GM12878 (cell line): ENCODE data around the gene MOCS1. TPM values are rescaled to one million over a fixed set of nuclear protein-coding genes. Genes with fewer than 3 reads are reported as not detected.

ENCODE experiments used
- ATAC-seq: fragments of 200-7000 bp; cut with Tn5 transposase; 3 replicates; pipeline ENCODE4 v1.9.1; 2020; ENCODE audit warnings: mild to moderate bottlenecking, moderate library complexity
- BruUV-seq: library from RNA; stranded (reverse); fragments of 400-500 nt; replicated peaks from 2 replicates; lab custom pipeline; 2021; lab: Mats Ljungman, UMichigan
- CTCF ChIA-PET: fragments of 300-600 bp; sonication (Branson Sonifier 250); formaldehyde crosslinking; extraction: SDS; loops from one replicate; lab custom pipeline; 2021; ENCODE audit warnings: inconsistent platforms; lab: Yijun Ruan, JAX
- POLR2A ChIA-PET: fragments of 350-600 bp; formaldehyde crosslinking; extraction: SDS; loops from one replicate; lab custom pipeline; 2021; ENCODE audit warnings: inconsistent platforms; lab: Charles Lee
- RAD21 ChIA-PET: fragments of 300-600 bp; sonication (Branson Sonifier 250); formaldehyde crosslinking; loops from one replicate; lab custom pipeline; 2023; ENCODE audit warnings: antibody characterized with exemption; ENCODE audit not compliant: unreplicated experiment; lab: Charles Lee
- SMC1A ChIA-PET: fragments of 300-600 bp; sonication (Branson Sonifier 250); formaldehyde crosslinking; loops from one replicate; lab custom pipeline; 2023; ENCODE audit not compliant: unreplicated experiment, uncharacterized antibody; lab: Charles Lee
- DNase-seq: peaks from one replicate; pipeline ENCODE4 v3.0.0-alpha.2; 2011; ENCODE audit warnings: low read depth, low spot score
- FAIRE-seq: peaks from 3 replicates; lab custom pipeline; 2011; peaks lifted over from hg19 to GRCh38; lab: Jason Lieb, UNC
- H2AFZ ChIP-seq: 2 replicates; pipeline ENCODE4 v1.6.0; 2011; ENCODE audit warnings: low read depth, low read length, control low read depth; ENCODE audit not compliant: control insufficient read depth
- H3K27ac ChIP-seq: 2 replicates; pipeline ENCODE4 v1.5.1; 2011; ENCODE audit warnings: control low read depth; ENCODE audit not compliant: control insufficient read depth, insufficient read depth
- H3K27me3 ChIP-seq, 2 experiments: replicated peaks in 1 of 2; 2 replicates each; pipeline versions ENCODE4 v1.6.0 to v1.6.1; 2011; ENCODE audit warnings: low read length in 1 of 2; ENCODE audit not compliant: control insufficient read depth in 2 of 2, insufficient read depth in 2 of 2
- H3K36me3 ChIP-seq, 2 experiments: 2 replicates each; pipeline ENCODE4 v1.5.1; 2011; ENCODE audit warnings: low read length in 1 of 2; ENCODE audit not compliant: control insufficient read depth in 2 of 2, insufficient read depth in 2 of 2
- H3K4me1 ChIP-seq: 2 replicates; pipeline ENCODE4 v1.6.1; 2011; ENCODE audit warnings: mild to moderate bottlenecking, low read length, moderate library complexity, mixed read lengths; ENCODE audit not compliant: control insufficient read depth, insufficient read depth
- H3K4me2 ChIP-seq: 2 replicates; pipeline ENCODE4 v1.6.0; 2011; ENCODE audit warnings: control low read depth; ENCODE audit not compliant: control insufficient read depth, insufficient read depth
- H3K4me3 ChIP-seq: fragments of 200-600 bp; sonication (generic); 2 replicates; pipeline ENCODE4 v1.5.1; 2016
- H3K79me2 ChIP-seq: 2 replicates; pipeline ENCODE4 v1.6.0; 2011; ENCODE audit warnings: low read length; ENCODE audit not compliant: control insufficient read depth, insufficient read depth
- H3K9ac ChIP-seq: 2 replicates; pipeline ENCODE4 v1.8.0; 2011; ENCODE audit warnings: low read length, control low read depth, mixed read lengths; ENCODE audit not compliant: control insufficient read depth, insufficient read depth
- H3K9me3 ChIP-seq: replicated peaks from 3 replicates; pipeline ENCODE4 v1.5.1; 2011; ENCODE audit warnings: mild to moderate bottlenecking, low read length; ENCODE audit not compliant: control insufficient read depth, insufficient read depth
- H4K20me1 ChIP-seq: 2 replicates; pipeline ENCODE4 v1.6.0; 2011; ENCODE audit not compliant: control insufficient read depth, insufficient read depth
- BHLHE40 ChIP-seq, 2 experiments: fragments of 450-650 bp in 1 of 2; IDR thresholded peaks; 2 replicates each; pipeline ENCODE4 v1.6.1; 2011 to 2017; ENCODE audit warnings: low read depth in 2 of 2, borderline replicate concordance in 1 of 2, improper control_type of control experiment in 1 of 2, low read length in 1 of 2, mild to moderate bottlenecking in 1 of 2
- ETV6 ChIP-seq, 2 experiments: fragments of 450-650 bp in 1 of 2; IDR thresholded peaks in 1 of 2; conservative IDR thresholded peaks in 1 of 2; 2 replicates each; pipeline ENCODE4 v1.6.1; 2014; ENCODE audit warnings: antibody characterized with exemption in 1 of 2, borderline replicate concordance in 1 of 2, low read depth in 1 of 2, mild to moderate bottlenecking in 1 of 2, moderate library complexity in 1 of 2
- RAD21 ChIP-seq: IDR thresholded peaks from 2 replicates; pipeline ENCODE4 v1.6.1; 2011; ENCODE audit warnings: mild to moderate bottlenecking, low read depth, low read length, moderate library complexity; ENCODE audit not compliant: insufficient read depth
- SPI1 ChIP-seq: IDR thresholded peaks from 2 replicates; pipeline ENCODE4 v1.6.1; 2011; ENCODE audit warnings: low read depth, mild to moderate bottlenecking, low read length, moderate library complexity, borderline replicate concordance; ENCODE audit not compliant: insufficient read depth
- YY1 ChIP-seq: IDR thresholded peaks from 2 replicates; pipeline ENCODE4 v1.6.1; 2011; ENCODE audit warnings: low read depth, mild to moderate bottlenecking, low read length
- WGBS: methylation state at CpG from one replicate; pipeline ENCODE4 v1.1.6; 2016; ENCODE audit warnings: low lambda C conversion rate; ENCODE audit not compliant: insufficient replicate concordance, insufficient coverage; ENCODE audit errors: missing lambda C conversion rate; 5-methylcytosine and 5-hydroxymethylcytosine counted together
- in situ Hi-C: fragments of 300-500 bp; cut with MboI; formaldehyde crosslinking; loops from 9 replicates; pipeline ENCODE4 v1.14.3; 2018; ENCODE audit warnings: mixed read lengths
- intact Hi-C: fragments of 100-400 bp; cut with micrococcal nuclease; formaldehyde crosslinking; loops from one replicate; pipeline ENCODE4 v1.14.2; 2022; ENCODE audit not compliant: unreplicated experiment
- polyA plus RNA-seq, 11 experiments: library from polyadenylated mRNA; depleted of rRNA in 4 of 11; unstranded in 6 of 11; stranded (reverse) in 5 of 11; fragments of >200 nt; fragmentation: Nextera tagmentation in 4 of 11; fragmentation: Illumina TruSeq in 1 of 11; extraction: Ambion mirVana in 4 of 11; extraction: Trizol in 1 of 11; gene quantifications; 1 replicate in 1 of 11; 2 replicates in 10 of 11; pipeline versions ENCODE4 v1.2.1 to v1.2.3, GENCODE V29; 2011 to 2016; ENCODE audit warnings: inconsistent platforms in 2 of 11, missing spikeins in 2 of 11, low read depth in 1 of 11
- total RNA-seq, 4 experiments: library from RNA; depleted of rRNA in 3 of 4; stranded (reverse); fragments of >200 nt in 3 of 4; fragmentation: Illumina TruSeq in 1 of 4; extraction: Trizol in 1 of 4; gene quantifications; 2 replicates each; pipeline versions ENCODE4 v1.2.1 to v1.2.3, GENCODE V29; 2013 to 2021
- TF ChIP-seq, protein P1 (sequence below), 3 experiments: IDR thresholded peaks in 2 of 3; conservative IDR thresholded peaks in 1 of 3; 2 replicates each; pipeline ENCODE4 v1.5.1; 2011; ENCODE audit warnings: low read depth in 3 of 3, low read length in 3 of 3, mild to moderate bottlenecking in 3 of 3, control low read depth in 2 of 3, moderate library complexity in 2 of 3, inconsistent platforms in 1 of 3, mixed read lengths in 1 of 3; ENCODE audit not compliant: control insufficient read depth in 2 of 3, insufficient read depth in 1 of 3; ENCODE audit errors: extremely low read depth in 1 of 3

MOCS1 gene
- total and polyA plus RNA-seq, 10 of the 15 experiments (the other 5 are each of a cell fraction or from before 2014, with no cell fraction given): 0.02 to 5.4 (median 0.16) TPM; not detected in 2

DNA sequence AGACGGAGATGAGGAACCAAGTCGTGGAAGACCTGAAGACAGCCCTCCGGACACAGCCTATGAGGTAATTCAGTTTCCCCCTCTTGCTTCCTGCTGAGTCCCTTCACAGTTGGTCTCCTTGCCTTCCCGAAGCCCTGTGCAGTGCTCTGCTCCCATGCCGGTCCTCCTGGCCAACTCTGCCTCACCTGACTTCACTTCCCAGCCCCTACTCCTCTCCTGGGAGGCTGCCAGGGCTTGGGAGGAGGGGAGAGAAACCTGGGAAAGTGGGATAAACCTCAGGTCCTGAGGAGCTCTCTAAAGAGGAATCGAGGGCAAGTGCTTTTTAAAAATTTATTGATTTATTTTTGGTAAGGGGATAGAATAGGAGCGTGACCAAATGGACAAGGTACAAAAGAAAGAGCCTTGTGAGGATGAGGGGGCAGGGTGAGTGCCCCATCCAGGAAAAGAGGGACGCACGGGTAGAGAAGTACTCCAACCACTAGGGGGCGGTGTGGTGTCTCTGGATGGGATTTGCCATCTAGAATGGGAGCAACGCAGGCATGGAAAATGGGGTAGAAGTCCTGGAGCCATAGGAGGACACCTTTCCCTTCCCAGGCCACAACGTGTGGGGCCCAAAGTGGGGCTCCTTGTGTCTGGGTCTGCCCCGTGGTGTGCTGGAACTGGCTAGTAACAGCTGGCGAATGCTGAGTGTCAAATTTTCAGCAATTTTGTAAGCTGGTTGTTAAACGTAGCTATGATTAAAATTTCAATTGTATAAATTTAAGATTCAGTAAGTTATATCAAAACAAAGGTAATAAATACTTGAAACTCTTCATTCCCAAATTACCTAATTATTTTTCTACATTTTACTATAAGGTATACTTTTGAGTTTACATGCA, 69.0 kb downstream of the MOCS1 start (continued):
- TF ChIP-seq, protein P1, sequence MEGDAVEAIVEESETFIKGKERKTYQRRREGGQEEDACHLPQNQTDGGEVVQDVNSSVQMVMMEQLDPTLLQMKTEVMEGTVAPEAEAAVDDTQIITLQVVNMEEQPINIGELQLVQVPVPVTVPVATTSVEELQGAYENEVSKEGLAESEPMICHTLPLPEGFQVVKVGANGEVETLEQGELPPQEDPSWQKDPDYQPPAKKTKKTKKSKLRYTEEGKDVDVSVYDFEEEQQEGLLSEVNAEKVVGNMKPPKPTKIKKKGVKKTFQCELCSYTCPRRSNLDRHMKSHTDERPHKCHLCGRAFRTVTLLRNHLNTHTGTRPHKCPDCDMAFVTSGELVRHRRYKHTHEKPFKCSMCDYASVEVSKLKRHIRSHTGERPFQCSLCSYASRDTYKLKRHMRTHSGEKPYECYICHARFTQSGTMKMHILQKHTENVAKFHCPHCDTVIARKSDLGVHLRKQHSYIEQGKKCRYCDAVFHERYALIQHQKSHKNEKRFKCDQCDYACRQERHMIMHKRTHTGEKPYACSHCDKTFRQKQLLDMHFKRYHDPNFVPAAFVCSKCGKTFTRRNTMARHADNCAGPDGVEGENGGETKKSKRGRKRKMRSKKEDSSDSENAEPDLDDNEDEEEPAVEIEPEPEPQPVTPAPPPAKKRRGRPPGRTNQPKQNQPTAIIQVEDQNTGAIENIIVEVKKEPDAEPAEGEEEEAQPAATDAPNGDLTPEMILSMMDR (IDR thresholded peaks at IDR 0.05 in 2 of 3, conservative IDR thresholded peaks at IDR 0.05 in 1 of 3; ENCODE audit: control insufficient read depth in 2 of 3, extremely low read depth in 1 of 3, insufficient read depth in 1 of 3, low read depth in 3 of 3, low read length in 3 of 3): peak; percentile 65 to 82 (median 82)
- TF ChIP-seq YY1 (peak; percentile 45; the same call in 1 of the 2 replicates), ETV6 (conservative IDR thresholded peaks at IDR 0.05 in 1 of 2, IDR thresholded peaks at IDR 0.05 in 1 of 2; ENCODE audit: borderline replicate concordance in 1 of 2, low read depth in 1 of 2) (no peak), RAD21 (peak; percentile 56), BHLHE40 (IDR thresholded peaks at IDR 0.05; ENCODE audit: borderline replicate concordance in 1 of 2, low read depth in 2 of 2, low read length in 1 of 2) (no peak)

DNA sequence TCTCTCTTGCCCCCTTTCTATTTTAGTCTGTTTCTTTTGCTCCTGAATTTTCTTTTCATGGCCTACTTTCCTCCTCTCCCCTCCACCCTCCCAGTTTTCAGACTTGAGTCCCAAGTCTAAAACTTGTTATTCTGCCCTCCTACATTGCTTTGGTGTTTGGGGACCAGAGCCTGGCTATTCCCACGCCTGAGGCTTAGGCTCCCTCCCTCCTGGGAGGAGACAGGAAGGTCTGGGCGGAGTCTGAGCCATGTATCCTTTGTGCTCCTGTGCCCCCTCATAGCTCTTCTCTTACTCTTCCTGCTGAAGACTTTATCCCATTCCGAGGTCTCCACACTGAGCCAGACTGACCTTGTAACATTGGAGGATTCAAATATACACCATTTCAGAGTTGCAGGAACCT, 72.6 kb downstream of the MOCS1 start:
- CTCF ChIA-PET: interaction anchor here (0.9 to 8.3 kb wide), 4 partner anchors 8 to 454 kb away, joined by 3 to 135 read pairs (median 51); no protein-coding TSS in a partner anchor
- DNase-seq: no peak
- SMC1A ChIA-PET: no interaction called here
- Histone ChIP-seq H4K20me1 (no peaks in the 10 kb centered on the region), H3K4me3 (no peak overlapping the region), H3K4me1 (no peaks in the 10 kb centered on the region), H3K9me3 (no peaks in the 10 kb centered on the region), H3K27ac (no peak overlapping the region), H3K9ac (no peak overlapping the region), H3K27me3 (no peaks in the 10 kb centered on the region; a peak in 2 of 4 replicates)
- 13% methylated on average over 3 of the region's 3 CpGs for WGBS
- BruUV-seq: no TSS peak
- in situ Hi-C loops (no loop called here), intact Hi-C loops (no loop called here)
- POLR2A ChIA-PET: no interaction called here
- RAD21 ChIA-PET: no interaction called here
- no peak for TF ChIP-seq SPI1
- TF ChIP-seq, all 136 proteins: peak for 0
- no peak for ATAC-seq
- Histone ChIP-seq H3K4me2 (no peak overlapping the region), H2AFZ (no peak overlapping the region), H3K79me2 (no peaks in the 10 kb centered on the region), H3K36me3 (no peaks in the 10 kb centered on the region)
- FAIRE-seq: no peak
